HL-60 (cell line): ENCODE measurements around the gene PRKCE.

Experiments used
- DNase-seq, 2 experiments: peaks; one replicate each; pipeline ENCODE4 v3.0.0-alpha.2; 2010 to 2020; ENCODE audit warnings: low read depth in 1 of 2, low spot score in 1 of 2
- H3K27ac ChIP-seq: fragments of 250-450 bp; sonication (Bioruptor Pico); replicated peaks from 2 replicates; pipeline ENCODE4 v1.5.1; 2020; ENCODE audit warnings: mild to moderate bottlenecking, moderate library complexity
- H3K27me3 ChIP-seq: fragments of 250-450 bp; sonication (Bioruptor Pico); 2 replicates; pipeline ENCODE4 v1.5.1; 2021; ENCODE audit warnings: mild to moderate bottlenecking, moderate library complexity; ENCODE audit not compliant: insufficient read depth, poor library complexity, severe bottlenecking
- H3K4me3 ChIP-seq: replicated peaks from 2 replicates; pipeline ENCODE4 v1.5.1; 2011; ENCODE audit warnings: mild to moderate bottlenecking, control low read depth, low read length; ENCODE audit not compliant: insufficient read depth
- GABPA ChIP-seq: IDR thresholded peaks from 2 replicates; pipeline ENCODE4 v1.6.1; 2012; ENCODE audit warnings: low read depth
- POLR2AphosphoS5 ChIP-seq: IDR thresholded peaks from 2 replicates; pipeline ENCODE4 v1.6.1; 2012; ENCODE audit warnings: low read depth
- SPI1 ChIP-seq: IDR thresholded peaks from 2 replicates; pipeline ENCODE4 v1.6.1; 2012; ENCODE audit warnings: low read depth, mild to moderate bottlenecking, borderline replicate concordance
- TF ChIP-seq, protein P1 (sequence below): IDR thresholded peaks from one replicate; pipeline ENCODE4 v1.5.1; 2011; ENCODE audit warnings: low read length, control low read depth, inconsistent platforms; ENCODE audit not compliant: insufficient read depth
- TF ChIP-seq, protein P2 (sequence below): IDR thresholded peaks from 2 replicates; pipeline ENCODE4 v1.6.1; 2012; ENCODE audit warnings: low read depth; ENCODE audit not compliant: insufficient replicate concordance

PRKCE gene

GRCh38 chr2:45963816-45964215 lies 312.3 kb downstream of the PRKCE start:
- TF ChIP-seq GABPA (no peak), SPI1 (no peak), POLR2AphosphoS5 (no peak)
- TF ChIP-seq, protein P1, sequence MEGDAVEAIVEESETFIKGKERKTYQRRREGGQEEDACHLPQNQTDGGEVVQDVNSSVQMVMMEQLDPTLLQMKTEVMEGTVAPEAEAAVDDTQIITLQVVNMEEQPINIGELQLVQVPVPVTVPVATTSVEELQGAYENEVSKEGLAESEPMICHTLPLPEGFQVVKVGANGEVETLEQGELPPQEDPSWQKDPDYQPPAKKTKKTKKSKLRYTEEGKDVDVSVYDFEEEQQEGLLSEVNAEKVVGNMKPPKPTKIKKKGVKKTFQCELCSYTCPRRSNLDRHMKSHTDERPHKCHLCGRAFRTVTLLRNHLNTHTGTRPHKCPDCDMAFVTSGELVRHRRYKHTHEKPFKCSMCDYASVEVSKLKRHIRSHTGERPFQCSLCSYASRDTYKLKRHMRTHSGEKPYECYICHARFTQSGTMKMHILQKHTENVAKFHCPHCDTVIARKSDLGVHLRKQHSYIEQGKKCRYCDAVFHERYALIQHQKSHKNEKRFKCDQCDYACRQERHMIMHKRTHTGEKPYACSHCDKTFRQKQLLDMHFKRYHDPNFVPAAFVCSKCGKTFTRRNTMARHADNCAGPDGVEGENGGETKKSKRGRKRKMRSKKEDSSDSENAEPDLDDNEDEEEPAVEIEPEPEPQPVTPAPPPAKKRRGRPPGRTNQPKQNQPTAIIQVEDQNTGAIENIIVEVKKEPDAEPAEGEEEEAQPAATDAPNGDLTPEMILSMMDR: no peak
- TF ChIP-seq, protein P2, sequence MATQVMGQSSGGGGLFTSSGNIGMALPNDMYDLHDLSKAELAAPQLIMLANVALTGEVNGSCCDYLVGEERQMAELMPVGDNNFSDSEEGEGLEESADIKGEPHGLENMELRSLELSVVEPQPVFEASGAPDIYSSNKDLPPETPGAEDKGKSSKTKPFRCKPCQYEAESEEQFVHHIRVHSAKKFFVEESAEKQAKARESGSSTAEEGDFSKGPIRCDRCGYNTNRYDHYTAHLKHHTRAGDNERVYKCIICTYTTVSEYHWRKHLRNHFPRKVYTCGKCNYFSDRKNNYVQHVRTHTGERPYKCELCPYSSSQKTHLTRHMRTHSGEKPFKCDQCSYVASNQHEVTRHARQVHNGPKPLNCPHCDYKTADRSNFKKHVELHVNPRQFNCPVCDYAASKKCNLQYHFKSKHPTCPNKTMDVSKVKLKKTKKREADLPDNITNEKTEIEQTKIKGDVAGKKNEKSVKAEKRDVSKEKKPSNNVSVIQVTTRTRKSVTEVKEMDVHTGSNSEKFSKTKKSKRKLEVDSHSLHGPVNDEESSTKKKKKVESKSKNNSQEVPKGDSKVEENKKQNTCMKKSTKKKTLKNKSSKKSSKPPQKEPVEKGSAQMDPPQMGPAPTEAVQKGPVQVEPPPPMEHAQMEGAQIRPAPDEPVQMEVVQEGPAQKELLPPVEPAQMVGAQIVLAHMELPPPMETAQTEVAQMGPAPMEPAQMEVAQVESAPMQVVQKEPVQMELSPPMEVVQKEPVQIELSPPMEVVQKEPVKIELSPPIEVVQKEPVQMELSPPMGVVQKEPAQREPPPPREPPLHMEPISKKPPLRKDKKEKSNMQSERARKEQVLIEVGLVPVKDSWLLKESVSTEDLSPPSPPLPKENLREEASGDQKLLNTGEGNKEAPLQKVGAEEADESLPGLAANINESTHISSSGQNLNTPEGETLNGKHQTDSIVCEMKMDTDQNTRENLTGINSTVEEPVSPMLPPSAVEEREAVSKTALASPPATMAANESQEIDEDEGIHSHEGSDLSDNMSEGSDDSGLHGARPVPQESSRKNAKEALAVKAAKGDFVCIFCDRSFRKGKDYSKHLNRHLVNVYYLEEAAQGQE: no peak
- no peak overlapping the region for H3K4me3 ChIP-seq
- H3K27ac ChIP-seq: no peak overlapping the region
- no peak for DNase-seq
- no peaks in the 10 kb centered on the region for H3K27me3 ChIP-seq

DNA sequence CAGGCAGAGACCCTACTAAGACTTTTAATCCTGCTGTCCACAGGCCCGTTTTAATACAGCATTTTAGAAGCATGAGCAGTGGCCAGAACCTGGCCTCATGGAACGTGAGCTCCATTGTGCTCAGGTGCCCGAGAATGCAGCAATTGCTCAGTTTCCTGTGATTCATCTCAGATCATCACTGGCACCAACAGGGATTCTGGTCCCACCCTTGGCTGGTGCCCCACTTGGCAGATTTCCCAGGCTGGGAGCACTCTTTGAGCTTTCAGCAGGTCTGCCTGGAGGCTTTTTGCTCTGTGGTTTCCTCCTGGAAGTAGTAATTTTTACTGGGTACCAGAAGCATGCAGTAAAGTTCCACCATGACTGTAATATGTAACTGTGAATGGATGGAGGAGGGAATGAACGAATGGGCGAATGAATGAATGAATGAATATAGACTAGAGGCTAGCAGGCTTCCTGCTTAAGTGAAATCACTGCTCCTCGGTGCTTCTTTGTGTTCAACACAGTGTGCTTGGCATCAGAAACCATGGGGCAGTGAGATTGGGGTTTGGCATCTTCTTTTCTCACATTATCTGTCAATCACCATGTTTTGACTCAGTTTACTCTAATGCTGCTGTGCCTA lies 312.9 kb downstream of the PRKCE start:
- H3K27me3 ChIP-seq: no peaks in the 10 kb centered on the region
- H3K27ac ChIP-seq: no peak overlapping the region
- TF ChIP-seq, protein P1: no peak
- TF ChIP-seq POLR2AphosphoS5 (no peak), GABPA (no peak), SPI1 (no peak)
- H3K4me3 ChIP-seq: no peak overlapping the region
- no peak for DNase-seq

DNA sequence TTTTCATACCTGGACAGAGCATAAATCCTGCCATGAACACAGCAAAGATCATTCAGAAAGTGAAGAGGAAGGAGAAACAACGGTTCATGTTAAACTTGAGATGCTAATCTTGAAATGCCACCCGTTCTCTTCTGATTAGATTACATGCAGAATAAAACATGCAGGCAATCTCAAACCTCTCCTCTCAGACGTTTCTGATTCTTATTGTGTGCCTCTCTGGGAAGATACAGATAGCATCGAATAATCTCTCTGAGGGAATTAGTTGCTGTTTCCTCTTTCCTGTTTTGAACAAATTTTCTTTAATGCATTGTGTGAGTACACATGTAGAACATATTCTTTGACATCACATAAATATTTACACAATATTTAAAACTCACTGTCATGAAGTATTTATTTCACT lies 313.4 kb downstream of the PRKCE start:
- H3K27ac ChIP-seq: no peak overlapping the region
- H3K27me3 ChIP-seq: no peaks in the 10 kb centered on the region
- H3K4me3 ChIP-seq: no peak overlapping the region
- no peak for TF ChIP-seq POLR2AphosphoS5
- DNase-seq: no peak

DNA sequence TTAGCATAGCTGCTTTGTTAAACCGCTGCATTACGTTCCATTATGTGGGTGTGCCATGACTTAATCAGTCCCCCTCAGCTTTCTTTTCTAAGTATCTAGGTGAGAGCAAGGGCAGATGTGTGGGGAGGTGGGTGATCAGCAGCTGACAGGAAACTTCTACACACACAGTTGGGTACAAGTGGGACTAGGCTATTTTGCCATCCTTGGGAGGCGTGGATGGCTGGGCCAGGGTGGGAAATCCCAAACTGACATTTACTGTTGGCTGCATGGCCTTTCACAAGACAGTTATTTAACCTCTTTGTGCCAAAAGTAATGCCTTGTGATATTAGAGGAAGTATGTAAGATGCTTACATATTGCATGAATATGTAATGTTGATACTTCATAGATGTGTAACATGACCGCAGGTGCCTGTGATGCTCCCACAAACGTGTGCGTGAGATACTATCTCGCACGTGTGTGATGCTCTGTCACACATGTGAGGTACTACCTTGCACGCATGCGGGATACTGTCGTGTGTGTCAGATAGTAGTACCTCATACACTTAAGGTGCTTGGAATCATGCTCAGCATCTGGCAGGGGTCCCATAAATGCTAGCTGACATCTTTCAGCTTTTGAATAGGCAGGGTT lies 314.5 kb downstream of the PRKCE start:
- no peak overlapping the region for H3K4me3 ChIP-seq
- no peak for TF ChIP-seq GABPA
- no peak for TF ChIP-seq SPI1
- no peak for TF ChIP-seq POLR2AphosphoS5
- TF ChIP-seq, protein P1: no peak
- no peak overlapping the region for H3K27ac ChIP-seq
- no peak for DNase-seq
- no peaks in the 10 kb centered on the region for H3K27me3 ChIP-seq

DNA sequence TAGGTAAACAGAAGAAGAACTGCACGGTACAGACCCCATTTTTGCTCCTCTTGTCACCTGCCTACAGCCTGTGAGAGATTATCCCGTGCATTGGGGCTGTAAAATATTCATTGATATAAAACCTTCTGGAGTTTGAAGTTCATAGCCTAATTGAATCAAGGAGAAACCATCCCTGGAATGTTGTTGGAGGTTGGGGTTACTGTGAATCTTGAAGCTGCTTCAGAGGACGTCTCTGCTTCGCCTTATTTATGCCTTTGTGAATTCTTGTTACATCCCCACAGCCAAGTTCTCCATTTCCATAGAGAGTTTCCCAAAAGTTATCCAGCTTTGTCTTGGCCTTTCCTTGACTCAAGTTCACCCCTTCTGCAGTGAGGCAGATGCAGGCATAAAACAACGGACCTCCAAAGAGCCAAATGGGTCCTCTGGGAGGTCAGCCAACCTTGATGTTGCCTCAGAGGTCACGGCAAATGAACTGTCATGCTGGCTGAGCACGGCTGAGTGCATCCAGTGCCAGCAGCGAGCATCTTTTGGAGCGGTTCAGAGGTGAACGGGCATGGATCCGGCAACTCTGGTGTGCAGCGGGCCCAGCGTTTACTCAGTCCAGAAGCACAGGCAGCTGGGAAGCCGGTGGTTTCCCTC lies 317.6 kb downstream of the PRKCE start:
- no peak for DNase-seq
- TF ChIP-seq SPI1: no peak
- TF ChIP-seq, protein P1: no peak
- TF ChIP-seq GABPA: no peak
- TF ChIP-seq, protein P2: no peak
- TF ChIP-seq POLR2AphosphoS5: no peak
- Histone ChIP-seq H3K27me3 (peaks cover 6% of the 10 kb centered on the region), H3K4me3 (no peak overlapping the region), H3K27ac (no peak overlapping the region)
